Activated CD4-positive, CD25-positive, alpha-beta regulatory T cell (primary cell): ENCODE data around the gene NHS.
"Not testable (repeated sequence)": the region's sequence is repeated elsewhere in the genome, so short reads cannot be mapped to it uniquely, and the experiment has no call there.

ENCODE experiments used
- DNase-seq, 4 experiments: peaks; one replicate each; lab custom pipeline; 2025; lab: John Stamatoyannopoulos, UW

NHS gene

GRCh38 chrX:17496407-17496806 is 121.4 kb downstream of the NHS start:
- DNase-seq = no peak

- no peak for DNase-seq
Observed at GRCh38 chrX:17497193-17497592, 122.2 kb downstream of the NHS start.

DNA sequence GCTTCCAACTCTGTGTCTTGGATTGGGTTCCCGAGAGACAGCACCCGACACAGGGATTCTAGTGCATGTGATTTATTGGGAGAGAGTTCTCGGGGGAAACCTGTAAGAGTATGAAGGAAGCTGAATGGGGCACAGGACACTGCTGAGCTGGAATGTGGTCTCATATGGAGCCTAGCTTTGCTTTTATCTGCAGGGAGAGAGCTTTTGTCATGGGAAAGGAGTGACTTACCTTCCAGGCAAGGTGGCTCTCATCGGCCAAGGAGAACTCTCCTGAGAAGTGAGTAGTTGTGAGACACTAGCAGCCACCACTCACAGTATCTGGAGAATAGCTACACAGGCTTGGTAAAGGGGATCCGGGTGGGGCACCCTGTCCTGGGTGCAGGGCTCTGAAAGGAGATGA is 124.5 kb downstream of the NHS start:
- DNase-seq = no peak

GRCh38 chrX:17500145-17500579 is 125.2 kb downstream of the NHS start:
- DNase-seq = no peak

DNA sequence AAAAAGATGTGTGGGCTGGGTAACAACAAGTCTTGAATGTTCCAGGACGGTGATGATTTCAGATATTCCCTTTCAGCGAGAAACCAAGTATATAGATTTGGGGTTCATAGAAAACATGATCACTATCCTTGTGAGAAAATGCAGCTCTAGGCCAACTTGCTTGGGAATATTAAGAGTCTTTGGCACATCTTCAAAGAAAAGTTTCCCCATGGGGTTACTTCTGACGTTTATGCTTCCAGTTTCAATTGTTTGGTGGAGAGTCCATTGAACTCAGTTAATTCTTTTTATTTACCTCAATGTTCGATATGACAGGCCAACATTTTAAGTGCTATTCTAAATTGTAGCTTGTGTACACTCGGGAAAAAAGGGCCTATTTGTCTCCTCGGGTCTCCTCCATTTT is 126.7 kb downstream of the NHS start:
- no peak for DNase-seq

DNA sequence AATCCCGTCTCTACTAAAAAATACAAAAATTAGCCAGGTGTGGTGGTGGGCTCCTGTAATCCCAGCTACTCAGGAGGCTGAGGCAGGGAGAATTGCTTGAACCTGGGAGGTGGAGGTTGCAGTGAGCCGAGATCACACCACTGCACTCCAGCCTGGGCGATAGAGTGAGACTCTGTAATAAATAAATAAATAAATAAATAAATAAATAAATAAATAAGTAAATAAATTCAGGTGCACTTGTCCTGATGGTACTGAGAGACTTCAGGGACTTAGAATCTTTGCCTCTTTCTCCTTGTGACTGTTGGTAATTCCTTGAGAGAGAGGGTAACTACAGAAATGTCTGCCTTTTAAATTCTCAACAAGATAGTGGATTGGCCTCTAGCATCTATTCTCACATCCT is 131.4 kb downstream of the NHS start:
- DNase-seq = not testable (repeated sequence)

DNA sequence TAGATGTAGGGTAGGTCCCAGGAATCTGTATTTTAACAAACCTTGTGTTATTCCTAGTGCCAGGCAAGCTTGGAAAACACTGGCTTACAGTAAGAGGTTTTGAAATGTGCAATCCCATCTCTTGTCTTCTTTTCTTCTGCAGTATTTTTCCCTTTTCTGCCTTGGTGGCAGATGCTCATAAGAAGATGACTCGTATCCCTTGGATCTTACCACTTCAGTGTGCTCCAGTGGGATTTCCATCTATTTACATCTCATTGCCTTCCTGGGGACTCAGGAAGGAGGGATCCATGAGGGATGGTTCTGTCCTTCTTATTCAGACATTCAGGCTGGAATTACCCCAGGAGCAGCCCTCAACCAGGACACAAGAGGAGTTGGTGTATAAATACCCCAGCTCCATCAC is 136.6 kb downstream of the NHS start:
- no peak for DNase-seq

- no peak for DNase-seq
Observed at GRCh38 chrX:17519358-17519757, 144.4 kb downstream of the NHS start.

DNA sequence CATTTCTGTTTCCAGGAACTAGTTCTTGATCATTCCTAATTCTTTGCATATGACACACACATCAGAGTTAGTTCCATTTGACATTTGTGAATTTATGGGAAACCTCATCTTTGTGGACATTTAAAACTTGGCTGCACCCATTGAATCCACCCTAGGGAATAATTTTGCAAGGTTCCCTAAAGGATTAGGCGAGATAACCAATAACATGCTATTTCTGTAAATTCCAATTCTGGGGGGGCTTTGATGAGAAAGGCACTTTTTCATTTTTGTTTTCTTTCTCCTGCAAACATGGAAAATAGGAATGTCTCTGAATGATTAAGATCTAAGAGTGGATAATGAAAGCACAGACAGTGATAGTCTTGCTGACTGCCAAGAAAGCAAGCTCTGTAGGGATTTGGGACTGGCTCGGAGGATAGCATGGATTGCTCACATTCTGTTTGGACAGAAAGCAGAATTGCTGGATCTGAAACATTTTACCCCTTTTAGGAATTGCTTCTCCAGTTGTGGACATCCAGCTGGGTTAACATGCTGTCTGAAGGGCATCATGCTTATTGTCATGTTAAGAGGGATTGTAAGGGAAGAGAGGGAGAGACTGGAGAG is 145.1 kb downstream of the NHS start:
- DNase-seq = no peak

DNA sequence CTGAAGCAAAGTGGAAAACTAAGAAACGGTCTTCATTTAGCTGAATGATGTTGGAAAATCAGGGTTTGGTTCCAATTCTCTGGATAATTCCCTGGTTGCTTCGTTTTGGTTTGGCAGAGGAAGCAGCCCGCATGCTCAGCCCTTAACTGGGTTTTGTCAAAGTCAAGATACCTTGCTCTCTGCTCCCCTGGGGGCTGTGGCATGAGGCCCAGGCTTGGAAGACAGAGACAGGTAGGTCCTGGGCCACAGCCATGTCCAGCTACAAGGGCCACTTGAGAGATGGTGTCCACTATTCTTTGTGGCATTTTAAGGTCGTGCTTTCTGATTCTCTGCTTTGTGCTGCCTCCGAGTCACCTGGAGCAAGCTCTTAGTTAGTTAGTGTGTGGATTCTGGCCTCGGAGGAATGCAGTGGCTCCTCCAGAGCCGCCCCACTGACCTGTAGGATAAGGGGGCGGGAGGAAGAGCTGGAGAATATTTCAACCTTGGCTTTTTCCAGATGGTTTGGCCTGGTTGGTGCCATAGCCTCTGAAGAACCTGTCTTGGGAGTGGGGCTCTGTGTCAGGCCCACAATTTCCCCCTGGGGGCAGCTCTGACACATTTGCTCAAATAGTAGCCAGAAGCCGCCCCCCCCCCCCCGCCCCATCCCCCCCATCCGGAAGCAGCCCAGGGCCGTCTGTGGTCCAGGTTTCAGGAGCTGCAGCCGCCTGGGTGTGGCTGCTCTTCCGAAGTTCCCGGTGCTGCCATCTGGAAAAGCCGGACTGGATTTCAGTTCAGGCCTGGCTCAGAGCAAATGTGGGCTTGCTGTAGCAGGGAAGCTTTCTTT is 147.1 kb downstream of the NHS start:
- no peak for DNase-seq

- DNase-seq = no peak
Observed at GRCh38 chrX:17525266-17525665, 150.3 kb downstream of the NHS start.

GRCh38 chrX:17525762-17526555 is 151.0 kb downstream of the NHS start:
- no peak for DNase-seq

GRCh38 chrX:17527135-17527701 is 152.2 kb downstream of the NHS start:
- DNase-seq = no peak

DNA sequence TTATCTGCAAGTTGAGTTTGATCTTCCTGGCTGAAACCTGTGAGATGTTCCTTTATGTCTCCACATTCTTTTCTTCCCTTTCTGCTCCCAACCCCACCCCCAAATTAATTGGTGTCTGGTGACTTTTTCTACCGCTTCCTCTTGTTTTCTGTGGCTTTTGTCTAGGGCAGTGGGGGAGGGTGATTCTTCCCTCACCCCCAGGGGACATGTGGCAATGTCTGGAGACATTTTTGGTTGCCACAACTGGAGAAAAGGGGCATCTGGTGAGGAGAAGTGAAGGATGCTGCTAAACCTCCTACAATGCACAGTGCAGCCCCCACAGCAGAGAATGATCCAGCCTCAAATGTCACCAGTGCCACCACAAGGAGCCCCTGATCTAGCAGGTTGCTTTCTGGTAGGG is 152.9 kb downstream of the NHS start:
- DNase-seq = no peak

- no peak for DNase-seq
Observed at GRCh38 chrX:17529151-17529745, 154.2 kb downstream of the NHS start.

- DNase-seq = no peak
Observed at GRCh38 chrX:17531500-17531899, 156.5 kb downstream of the NHS start.

- DNase-seq = no peak
Observed at GRCh38 chrX:17535229-17535628, 160.2 kb downstream of the NHS start.

- DNase-seq = no peak
Observed at GRCh38 chrX:17537723-17538243, 162.8 kb downstream of the NHS start.

- DNase-seq = no peak
Observed at GRCh38 chrX:17542123-17542522, 167.1 kb downstream of the NHS start.

GRCh38 chrX:17544821-17545220 is 169.8 kb downstream of the NHS start:
- DNase-seq = no peak

DNA sequence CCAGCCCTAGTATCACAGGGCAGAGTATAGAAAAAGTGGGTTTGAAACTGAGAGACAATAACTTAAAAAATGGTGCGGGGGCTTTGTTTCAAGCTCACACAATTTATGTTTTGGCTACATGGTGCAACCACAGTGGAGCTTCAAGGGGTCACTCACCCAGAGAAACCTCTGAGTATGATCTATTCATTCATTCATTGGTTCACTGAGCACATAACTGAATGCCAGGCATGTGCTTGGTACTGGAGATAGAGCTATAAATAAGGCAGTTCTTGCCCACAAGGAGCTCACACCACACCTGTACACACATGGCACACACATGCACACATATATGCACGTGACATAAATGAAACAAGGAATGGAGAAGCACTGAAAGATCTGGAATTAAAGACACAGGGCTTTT is 171.4 kb downstream of the NHS start:
- DNase-seq = no peak

DNA sequence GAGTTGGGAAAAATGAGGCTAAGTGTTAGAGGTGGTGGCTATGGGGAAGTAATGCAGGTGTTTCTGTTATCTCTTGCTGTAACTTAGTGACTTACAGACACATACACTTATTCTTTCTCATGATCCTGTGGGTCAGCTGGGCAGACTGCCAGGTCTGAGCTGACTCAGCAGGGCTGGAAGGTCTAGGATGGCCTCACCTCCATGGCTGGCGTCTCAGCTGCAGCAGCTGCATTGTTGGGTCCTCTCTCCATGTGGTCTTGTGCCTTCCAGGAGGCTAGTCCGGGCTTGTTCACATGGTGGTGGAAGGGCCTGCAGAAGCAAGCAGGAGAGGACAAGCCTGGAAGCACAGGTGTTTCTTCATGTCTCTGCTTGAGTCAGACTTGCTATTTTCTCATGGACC is 172.7 kb downstream of the NHS start:
- DNase-seq = no peak
